GM19099 (cell line): Measurements from ENCODE around the gene GJB4.

ENCODE experiments used
- POLR2A ChIP-seq: IDR thresholded peaks from 3 replicates; pipeline ENCODE4 v1.6.1; 2011; ENCODE audit warnings: low read depth; ENCODE audit not compliant: insufficient read length; ENCODE audit errors: extremely low read depth

GJB4 gene

GRCh38 chr1:34781071-34781843 lies 21.7 kb downstream of the GJB4 start, which contains the start of gene GJB3:
Gene GJB3, plus strand, starts transcription at chr1:34781214. Its CDS starts 3,549 bp downstream, at chr1:34784763.
- TF ChIP-seq POLR2A: no peak

- TF ChIP-seq POLR2A: no peak
Observed at GRCh38 chr1:34781844-34782391, 22.4 kb downstream of the GJB4 start.

- TF ChIP-seq POLR2A: no peak
Observed at GRCh38 chr1:34784751-34785221, 25.2 kb downstream of the GJB4 start.

GRCh38 chr1:34785231-34785874 lies 25.8 kb downstream of the GJB4 start:
- TF ChIP-seq POLR2A: no peak

- no peak for TF ChIP-seq POLR2A
Observed at GRCh38 chr1:34785875-34786470, 26.4 kb downstream of the GJB4 start.

- TF ChIP-seq POLR2A: no peak
Observed at GRCh38 chr1:34786521-34787325, 27.2 kb downstream of the GJB4 start.

- TF ChIP-seq POLR2A: no peak
Observed at GRCh38 chr1:34787461-34788420, 28.2 kb downstream of the GJB4 start.

GRCh38 chr1:34790985-34791384 lies 31.4 kb downstream of the GJB4 start:
- no peak for TF ChIP-seq POLR2A

- TF ChIP-seq POLR2A: no peak
Observed at GRCh38 chr1:34792424-34792823, 32.9 kb downstream of the GJB4 start.

GRCh38 chr1:34792868-34793727 lies 33.6 kb downstream of the GJB4 start, which contains the start of gene GJA4:
Gene GJA4, plus strand, starts transcription at chr1:34792999. Its CDS starts 1,215 bp downstream, at chr1:34794214.
- no peak for TF ChIP-seq POLR2A

GRCh38 chr1:34794001-34794789 lies 34.7 kb downstream of the GJB4 start:
- TF ChIP-seq POLR2A: no peak

GRCh38 chr1:34794790-34795180 lies 35.2 kb downstream of the GJB4 start:
- no peak for TF ChIP-seq POLR2A
